Stimulated activated CD4-positive, alpha-beta T cell treated with anti-CD3 and anti-CD28 coated beads, Interleukin-12 subunit alpha, Interleukin-12 subunit beta, amount 100 ng/mL, for 24 hours (primary cell): ENCODE measurements around the gene MT1HL1.
"Not testable (repeated sequence)": the region's sequence is repeated elsewhere in the genome, so short reads cannot be mapped to it uniquely, and the experiment has no call there.

Experiments
- DNase-seq, 2 experiments: peaks; one replicate each; pipeline ENCODE4 v3.0.0-alpha.2; 2020; ENCODE audit warnings: low read depth in 2 of 2

Gene MT1HL1

GRCh38 chr1:236978740-236979139 lies 25.5 kb downstream of the MT1HL1 start:
- DNase-seq = no peak

- DNase-seq = no peak
Observed at GRCh38 chr1:236975461-236975860, 28.8 kb downstream of the MT1HL1 start.

- not testable (repeated sequence) for DNase-seq
Observed at GRCh38 chr1:236974025-236974424, 30.2 kb downstream of the MT1HL1 start.

GRCh38 chr1:236966636-236967035 lies 37.6 kb downstream of the MT1HL1 start:
- no peak for DNase-seq

GRCh38 chr1:236963920-236964319 lies 40.3 kb downstream of the MT1HL1 start:
- no peak for DNase-seq

GRCh38 chr1:236959112-236959511 lies 45.1 kb downstream of the MT1HL1 start:
- DNase-seq = no peak

GRCh38 chr1:236957235-236957634 lies 47.0 kb downstream of the MT1HL1 start:
- DNase-seq = no peak
